ENCODE data around the gene GABARAPL2.

Gene GABARAPL2

GRCh38 chr16:75555213-75555706 lies 10.9 kb upstream of the GABARAPL2 start:
- DNase-seq (ENCODE audit: low read depth in 3 of 3): no peak

GRCh38 chr16:75555707-75556430 lies 10.3 kb upstream of the GABARAPL2 start, which contains the start of gene TMEM231:
Gene TMEM231, minus strand, starts transcription at chr16:75556252. Its CDS starts 43 bp downstream, at chr16:75556209.
- DNase-seq (ENCODE audit: low read depth in 3 of 3): peak; percentile 94 to 95 (median 94)

- no peak for DNase-seq (ENCODE audit: low read depth in 3 of 3)
These were observed 9.7 kb upstream of the GABARAPL2 start for GRCh38 chr16:75556431-75556950.

- no peak for DNase-seq (ENCODE audit: low read depth in 3 of 3)
These were observed 7.3 kb upstream of the GABARAPL2 start for GRCh38 chr16:75558846-75559401.

GRCh38 chr16:75559564-75560372 lies 6.4 kb upstream of the GABARAPL2 start:
- DNase-seq (ENCODE audit: low read depth in 3 of 3): no peak

GRCh38 chr16:75565640-75566039 lies 539 bp upstream of the GABARAPL2 start:
- no peak for DNase-seq (ENCODE audit: low read depth in 3 of 3)

- no peak for DNase-seq (ENCODE audit: low read depth in 3 of 3)
These were observed 628 bp downstream of the GABARAPL2 start for GRCh38 chr16:75566758-75567255.

- no peak for DNase-seq (ENCODE audit: low read depth in 3 of 3)
These were observed 1.7 kb downstream of the GABARAPL2 start for GRCh38 chr16:75567911-75568310.

GRCh38 chr16:75570396-75571065 lies 4.4 kb downstream of the GABARAPL2 start:
- no peak for DNase-seq (ENCODE audit: low read depth in 3 of 3)

GRCh38 chr16:75572864-75573542 lies 6.8 kb downstream of the GABARAPL2 start:
- DNase-seq (ENCODE audit: low read depth in 3 of 3): no peak

- no peak for DNase-seq (ENCODE audit: low read depth in 3 of 3)
These were observed 7.8 kb downstream of the GABARAPL2 start for GRCh38 chr16:75573955-75574354.

GRCh38 chr16:75575958-75576357 lies 9.8 kb downstream of the GABARAPL2 start:
- DNase-seq (ENCODE audit: low read depth in 3 of 3): no peak

GRCh38 chr16:75576384-75576811 lies 10.2 kb downstream of the GABARAPL2 start:
- no peak for DNase-seq (ENCODE audit: low read depth in 3 of 3)

GRCh38 chr16:75578212-75578611 lies 12.0 kb downstream of the GABARAPL2 start:
- no peak for DNase-seq (ENCODE audit: low read depth in 3 of 3)

GRCh38 chr16:75578725-75579124 lies 12.5 kb downstream of the GABARAPL2 start:
- no peak for DNase-seq (ENCODE audit: low read depth in 3 of 3)

- DNase-seq (ENCODE audit: low read depth in 3 of 3): no peak
These were observed 13.2 kb downstream of the GABARAPL2 start for GRCh38 chr16:75579281-75579834.

GRCh38 chr16:75584108-75584507 lies 17.9 kb downstream of the GABARAPL2 start:
- no peak for DNase-seq (ENCODE audit: low read depth in 3 of 3)

GRCh38 chr16:75588716-75589115 lies 22.5 kb downstream of the GABARAPL2 start:
- DNase-seq (ENCODE audit: low read depth in 3 of 3): no peak

- DNase-seq (ENCODE audit: low read depth in 3 of 3): no peak
These were observed 23.1 kb downstream of the GABARAPL2 start for GRCh38 chr16:75589306-75589705.

Data from stimulated activated CD4-positive, alpha-beta T cell treated with anti-CD3 and anti-CD28 coated beads, TNF-alpha, amount 100 ng/mL, for 4 hours (primary cell).